ENCODE data around the gene DYNLT4. TPM values are rescaled to one million over a fixed set of nuclear protein-coding genes. Genes with fewer than 3 reads are reported as not detected.
A peak's percentile ranks its signal among the peaks of the same experiment; 100 is the strongest.

Gene DYNLT4
- total RNA-seq, 2 donors from 2014 or later = 0.64 TPM; not detected in 1

GRCh38 chr1:44787506-44787905 lies 19.6 kb downstream of the DYNLT4 start:
- Mint-ChIP-seq H3K9me3 (no peaks in the 10 kb centered on the region), H3K4me1 (peaks cover 16% of the 10 kb centered on the region), H3K4me3 (no peak overlapping the region), H3K27ac (no peak overlapping the region), H3K36me3 (ENCODE audit: low read depth) (no peaks in the 10 kb centered on the region), H3K27me3 (ENCODE audit: insufficient read depth) (peaks cover 10% of the 10 kb centered on the region)
- H3K9ac ChIP-seq (ENCODE audit: extremely low read depth, low read length, poor library complexity, severe bottlenecking) = no peak overlapping the region
- no peaks in the 10 kb centered on the region for H3K36me3 ChIP-seq (ENCODE audit: control insufficient read depth, insufficient read depth, low read length)
- no peaks in the 10 kb centered on the region for H3K9me3 ChIP-seq (ENCODE audit: control insufficient read depth, low read length)
- TF ChIP-seq CTCF (conservative IDR thresholded peaks at IDR 0.05) = no peak
- H3K4me1 ChIP-seq (ENCODE audit: control insufficient read depth, insufficient read depth, low read length) = peaks cover 5% of the 10 kb centered on the region
- 94 to 100% methylated on average over 7 to 10 of the region's 10 CpGs for WGBS, 2 experiments (ENCODE audit: insufficient coverage in 1 of 2, insufficient read length in 1 of 2)
- peaks cover 20% of the 10 kb centered on the region for H3K27me3 ChIP-seq (ENCODE audit: control insufficient read depth, insufficient read depth, low read length, poor library complexity, severe bottlenecking)
- no peak overlapping the region for H3K4me3 ChIP-seq (ENCODE audit: low read length)
- no peak overlapping the region for H3K27ac ChIP-seq (ENCODE audit: low read depth, low read length)
- DNase-seq = peak; percentile 40

- Histone ChIP-seq H3K4me3 (ENCODE audit: low read length) (no peak overlapping the region), H3K27me3 (ENCODE audit: control insufficient read depth, insufficient read depth, low read length, poor library complexity, severe bottlenecking) (peaks cover 20% of the 10 kb centered on the region), H3K27ac (ENCODE audit: low read depth, low read length) (no peak overlapping the region), H3K9me3 (ENCODE audit: control insufficient read depth, low read length) (no peaks in the 10 kb centered on the region), H3K36me3 (ENCODE audit: control insufficient read depth, insufficient read depth, low read length) (no peaks in the 10 kb centered on the region), H3K9ac (ENCODE audit: extremely low read depth, low read length, poor library complexity, severe bottlenecking) (no peak overlapping the region), H3K4me1 (ENCODE audit: control insufficient read depth, insufficient read depth, low read length) (peaks cover 5% of the 10 kb centered on the region)
- Mint-ChIP-seq H3K36me3 (ENCODE audit: low read depth) (peaks cover 2% of the 10 kb centered on the region), H3K4me1 (peaks cover 16% of the 10 kb centered on the region), H3K4me3 (peak overlapping the region; percentile 50), H3K27me3 (ENCODE audit: insufficient read depth) (peaks cover 10% of the 10 kb centered on the region), H3K9me3 (no peaks in the 10 kb centered on the region), H3K27ac (peak overlapping the region; percentile 50)
- no peak for TF ChIP-seq CTCF (conservative IDR thresholded peaks at IDR 0.05)
- DNase-seq = peak; percentile 46
- WGBS, 2 experiments (ENCODE audit: insufficient coverage in 1 of 2, insufficient read length in 1 of 2) = 85 to 96% methylated on average over 6 to 9 of the region's 9 CpGs
Measured at GRCh38 chr1:44786841-44787426, 20.2 kb downstream of the DYNLT4 start.

GRCh38 chr1:44786138-44786840 lies 20.9 kb downstream of the DYNLT4 start:
- Mint-ChIP-seq H3K9me3 (no peaks in the 10 kb centered on the region), H3K36me3 (ENCODE audit: low read depth) (peaks cover 6% of the 10 kb centered on the region), H3K27ac (peak overlapping the region; percentile 50), H3K27me3 (ENCODE audit: insufficient read depth) (peaks cover 10% of the 10 kb centered on the region), H3K4me1 (peaks cover 12% of the 10 kb centered on the region), H3K4me3 (peak overlapping the region; percentile 50)
- Histone ChIP-seq H3K27ac (ENCODE audit: low read depth, low read length) (no peak overlapping the region), H3K27me3 (ENCODE audit: control insufficient read depth, insufficient read depth, low read length, poor library complexity, severe bottlenecking) (peaks cover 20% of the 10 kb centered on the region), H3K9ac (ENCODE audit: extremely low read depth, low read length, poor library complexity, severe bottlenecking) (no peak overlapping the region), H3K36me3 (ENCODE audit: control insufficient read depth, insufficient read depth, low read length) (no peaks in the 10 kb centered on the region), H3K4me1 (ENCODE audit: control insufficient read depth, insufficient read depth, low read length) (peaks cover 5% of the 10 kb centered on the region), H3K9me3 (ENCODE audit: control insufficient read depth, low read length) (no peaks in the 10 kb centered on the region), H3K4me3 (ENCODE audit: low read length) (peak overlapping the region; percentile 66)
- peak; percentile 95 for DNase-seq
- 12 to 21% methylated on average over 32 to 49 of the region's 49 CpGs for WGBS, 2 experiments (ENCODE audit: insufficient coverage in 1 of 2, insufficient read length in 1 of 2)
- TF ChIP-seq CTCF (conservative IDR thresholded peaks at IDR 0.05) = peak; percentile 99

All from endodermal cell (in vitro differentiated cells).